GM18517 (cell line): ENCODE results near the gene ZNF467.

Experiments used
- ATAC-seq: cut with Tn5 transposase; IDR thresholded peaks from one replicate; pipeline ENCODE4 v1.9.1; 2021; ENCODE audit warnings: mild to moderate bottlenecking, moderate library complexity; ENCODE audit not compliant: unreplicated experiment

The ZNF467 gene

GRCh38 chr7:149729586-149729982 lies 43.8 kb downstream of the ZNF467 start:
- no peak for ATAC-seq

- no peak for ATAC-seq
Measured at GRCh38 chr7:149728491-149729375, 44.7 kb downstream of the ZNF467 start.

GRCh38 chr7:149727899-149728476 lies 45.4 kb downstream of the ZNF467 start:
- no peak for ATAC-seq

- ATAC-seq, result no peak
Measured at GRCh38 chr7:149727053-149727898, 46.1 kb downstream of the ZNF467 start.

GRCh38 chr7:149725916-149726315 lies 47.5 kb downstream of the ZNF467 start:
- ATAC-seq, result no peak

GRCh38 chr7:149725426-149725821 lies 48.0 kb downstream of the ZNF467 start:
- no peak for ATAC-seq

- ATAC-seq, result no peak
Measured at GRCh38 chr7:149724661-149725425, 48.5 kb downstream of the ZNF467 start.

- ATAC-seq, result no peak
Measured at GRCh38 chr7:149723795-149724495, 49.4 kb downstream of the ZNF467 start.

GRCh38 chr7:149723082-149723767 lies 50.2 kb downstream of the ZNF467 start:
- ATAC-seq, result no peak

- ATAC-seq, result no peak
Measured at GRCh38 chr7:149722356-149722957, 50.9 kb downstream of the ZNF467 start.

- no peak for ATAC-seq
Measured at GRCh38 chr7:149721084-149721601, 52.2 kb downstream of the ZNF467 start.

GRCh38 chr7:149720372-149721083 lies 52.9 kb downstream of the ZNF467 start:
- no peak for ATAC-seq

- no peak for ATAC-seq
Measured at GRCh38 chr7:149719912-149720335, 53.5 kb downstream of the ZNF467 start.

- no peak for ATAC-seq
Measured at GRCh38 chr7:149719050-149719899, 54.1 kb downstream of the ZNF467 start.

GRCh38 chr7:149718730-149719049 lies 54.7 kb downstream of the ZNF467 start:
- ATAC-seq, result no peak

GRCh38 chr7:149717481-149717880 lies 55.9 kb downstream of the ZNF467 start:
- ATAC-seq, result no peak

- no peak for ATAC-seq
Measured at GRCh38 chr7:149716932-149717307, 56.5 kb downstream of the ZNF467 start.
